HCT116 (cell line): Measurements from ENCODE around the gene OVOL3.

Experiments
- CTCF ChIP-seq, 3 experiments: fragments of 200-600 bp in 1 of 3; sonication (generic) in 1 of 3; IDR thresholded peaks in 2 of 3; conservative IDR thresholded peaks in 1 of 3; 2 replicates each; pipeline ENCODE4 v1.5.1; 2012 to 2017; ENCODE audit warnings: low read depth in 2 of 3, low read length in 2 of 3, antibody characterized with exemption in 1 of 3, borderline replicate concordance in 1 of 3, control low read depth in 1 of 3, mild to moderate bottlenecking in 1 of 3, mixed read lengths in 1 of 3, mixed run types in 1 of 3, moderate library complexity in 1 of 3; ENCODE audit not compliant: insufficient read depth in 1 of 3
- POLR2A ChIP-seq: IDR thresholded peaks from 2 replicates; pipeline ENCODE4 v1.7.0; 2011; ENCODE audit warnings: borderline replicate concordance; ENCODE audit not compliant: insufficient read depth, insufficient read length; ENCODE audit errors: extremely low read depth
- POLR2AphosphoS5 ChIP-seq: IDR thresholded peaks from 2 replicates; pipeline ENCODE4 v1.6.1; 2011; ENCODE audit warnings: mild to moderate bottlenecking, low read depth, low read length, moderate library complexity
- ZNF274 ChIP-seq: fragments of 200-500 bp; sonication (Bioruptor generic); IDR thresholded peaks from 2 replicates; pipeline ENCODE4 v1.6.1; 2014; ENCODE audit warnings: mild to moderate bottlenecking, low read depth, low read length, inconsistent platforms

GRCh38 chr19:36081385-36081784 lies 29.6 kb upstream of the OVOL3 start:
- TF ChIP-seq CTCF (IDR thresholded peaks at IDR 0.05 in 2 of 3, conservative IDR thresholded peaks at IDR 0.05 in 1 of 3; ENCODE audit: borderline replicate concordance in 1 of 3, insufficient read depth in 1 of 3, low read depth in 2 of 3, low read length in 2 of 3) (no peak), POLR2AphosphoS5 (no peak), ZNF274 (no peak), POLR2A (no peak)
